GM12878 (cell line): ENCODE measurements around the gene CDCP1. TPM values are rescaled to one million over a fixed set of nuclear protein-coding genes. Genes with fewer than 3 reads are reported as not detected.
A peak's percentile ranks its signal among the peaks of the same experiment; 100 is the strongest.

Source experiments
- ATAC-seq: fragments of 200-7000 bp; cut with Tn5 transposase; 3 replicates; pipeline ENCODE4 v1.9.1; 2020; ENCODE audit warnings: mild to moderate bottlenecking, moderate library complexity
- BruUV-seq: library from RNA; stranded (reverse); fragments of 400-500 nt; replicated peaks from 2 replicates; lab custom pipeline; 2021; lab: Mats Ljungman, UMichigan
- CTCF ChIA-PET: fragments of 300-600 bp; sonication (Branson Sonifier 250); formaldehyde crosslinking; extraction: SDS; loops from one replicate; lab custom pipeline; 2021; ENCODE audit warnings: inconsistent platforms; lab: Yijun Ruan, JAX
- POLR2A ChIA-PET: fragments of 350-600 bp; formaldehyde crosslinking; extraction: SDS; loops from one replicate; lab custom pipeline; 2021; ENCODE audit warnings: inconsistent platforms; lab: Charles Lee
- RAD21 ChIA-PET: fragments of 300-600 bp; sonication (Branson Sonifier 250); formaldehyde crosslinking; loops from one replicate; lab custom pipeline; 2023; ENCODE audit warnings: antibody characterized with exemption; ENCODE audit not compliant: unreplicated experiment; lab: Charles Lee
- SMC1A ChIA-PET: fragments of 300-600 bp; sonication (Branson Sonifier 250); formaldehyde crosslinking; loops from one replicate; lab custom pipeline; 2023; ENCODE audit not compliant: unreplicated experiment, uncharacterized antibody; lab: Charles Lee
- DNase-seq: peaks from one replicate; pipeline ENCODE4 v3.0.0-alpha.2; 2011; ENCODE audit warnings: low read depth, low spot score
- FAIRE-seq: peaks from 3 replicates; lab custom pipeline; 2011; peaks lifted over from hg19 to GRCh38; lab: Jason Lieb, UNC
- H2AFZ ChIP-seq: 2 replicates; pipeline ENCODE4 v1.6.0; 2011; ENCODE audit warnings: low read depth, low read length, control low read depth; ENCODE audit not compliant: control insufficient read depth
- H3K27ac ChIP-seq: 2 replicates; pipeline ENCODE4 v1.5.1; 2011; ENCODE audit warnings: control low read depth; ENCODE audit not compliant: control insufficient read depth, insufficient read depth
- H3K27me3 ChIP-seq, 2 experiments: replicated peaks in 1 of 2; 2 replicates each; pipeline versions ENCODE4 v1.6.0 to v1.6.1; 2011; ENCODE audit warnings: low read length in 1 of 2; ENCODE audit not compliant: control insufficient read depth in 2 of 2, insufficient read depth in 2 of 2
- H3K36me3 ChIP-seq, 2 experiments: 2 replicates each; pipeline ENCODE4 v1.5.1; 2011; ENCODE audit warnings: low read length in 1 of 2; ENCODE audit not compliant: control insufficient read depth in 2 of 2, insufficient read depth in 2 of 2
- H3K4me1 ChIP-seq: 2 replicates; pipeline ENCODE4 v1.6.1; 2011; ENCODE audit warnings: mild to moderate bottlenecking, low read length, moderate library complexity, mixed read lengths; ENCODE audit not compliant: control insufficient read depth, insufficient read depth
- H3K4me2 ChIP-seq: 2 replicates; pipeline ENCODE4 v1.6.0; 2011; ENCODE audit warnings: control low read depth; ENCODE audit not compliant: control insufficient read depth, insufficient read depth
- H3K4me3 ChIP-seq: fragments of 200-600 bp; sonication (generic); 2 replicates; pipeline ENCODE4 v1.5.1; 2016
- H3K79me2 ChIP-seq: 2 replicates; pipeline ENCODE4 v1.6.0; 2011; ENCODE audit warnings: low read length; ENCODE audit not compliant: control insufficient read depth, insufficient read depth
- H3K9ac ChIP-seq: 2 replicates; pipeline ENCODE4 v1.8.0; 2011; ENCODE audit warnings: low read length, control low read depth, mixed read lengths; ENCODE audit not compliant: control insufficient read depth, insufficient read depth
- H3K9me3 ChIP-seq: replicated peaks from 3 replicates; pipeline ENCODE4 v1.5.1; 2011; ENCODE audit warnings: mild to moderate bottlenecking, low read length; ENCODE audit not compliant: control insufficient read depth, insufficient read depth
- H4K20me1 ChIP-seq: 2 replicates; pipeline ENCODE4 v1.6.0; 2011; ENCODE audit not compliant: control insufficient read depth, insufficient read depth
- ATF7 ChIP-seq: fragments of 450-650 bp; IDR thresholded peaks from 2 replicates; pipeline ENCODE4 v1.6.1; 2016; ENCODE audit warnings: low read depth, mild to moderate bottlenecking
- CBFB ChIP-seq: IDR thresholded peaks from 2 replicates; pipeline ENCODE4 v1.6.1; 2016; ENCODE audit warnings: antibody characterized with exemption, low read depth
- CHD1 ChIP-seq: IDR thresholded peaks from 2 replicates; pipeline ENCODE4 v1.6.1; 2012; ENCODE audit warnings: low read depth, low read length, improper control_type of control experiment
- CREB1 ChIP-seq: IDR thresholded peaks from 2 replicates; pipeline ENCODE4 v1.6.1; 2012; ENCODE audit warnings: low read depth, mild to moderate bottlenecking, inconsistent platforms
- EED ChIP-seq: sonication (generic); IDR thresholded peaks from 2 replicates; pipeline ENCODE4 v1.6.1; 2016; ENCODE audit warnings: antibody characterized with exemption, low read depth
- EP300 ChIP-seq, 2 experiments: fragments of 150-350 bp in 1 of 2; IDR thresholded peaks; 2 replicates each; pipeline ENCODE4 v1.6.1; 2011 to 2012; ENCODE audit warnings: low read depth in 2 of 2, low read length in 2 of 2, borderline replicate concordance in 1 of 2, improper control_type of control experiment in 1 of 2, inconsistent platforms in 1 of 2; ENCODE audit not compliant: control insufficient read depth in 1 of 2
- FOXM1 ChIP-seq: IDR thresholded peaks from 2 replicates; pipeline ENCODE4 v1.6.1; 2012; ENCODE audit warnings: low read depth, mild to moderate bottlenecking, inconsistent platforms, low read length, moderate library complexity
- GATAD2B ChIP-seq: fragments of 450-650 bp; conservative IDR thresholded peaks from 2 replicates; pipeline ENCODE4 v1.6.1; 2017; ENCODE audit warnings: low read depth, mild to moderate bottlenecking, moderate library complexity
- HDGF ChIP-seq: fragments of 450-650 bp; IDR thresholded peaks from 2 replicates; pipeline ENCODE4 v1.6.1; 2016; ENCODE audit warnings: antibody characterized with exemption
- IKZF1 ChIP-seq: fragments of 450-650 bp; conservative IDR thresholded peaks from 2 replicates; pipeline ENCODE4 v1.6.1; 2017; ENCODE audit warnings: antibody characterized with exemption, mild to moderate bottlenecking
- JUND ChIP-seq: IDR thresholded peaks from 2 replicates; pipeline ENCODE4 v1.6.1; 2012; ENCODE audit warnings: low read depth, mild to moderate bottlenecking, low read length, improper control_type of control experiment, moderate library complexity
- MEF2A ChIP-seq: IDR thresholded peaks from 2 replicates; pipeline ENCODE4 v1.6.1; 2011; ENCODE audit warnings: low read depth, mild to moderate bottlenecking, low read length, moderate library complexity; ENCODE audit not compliant: insufficient read depth
- NR2C2 ChIP-seq: IDR thresholded peaks from 2 replicates; pipeline ENCODE4 v1.6.1; 2011; ENCODE audit warnings: borderline replicate concordance, low read depth; ENCODE audit not compliant: control insufficient read depth, insufficient read length
- NR2F1 ChIP-seq: fragments of 450-650 bp; conservative IDR thresholded peaks from 2 replicates; pipeline ENCODE4 v1.6.1; 2017; ENCODE audit warnings: mild to moderate bottlenecking
- PAX8 ChIP-seq: fragments of 450-650 bp; IDR thresholded peaks from 2 replicates; pipeline ENCODE4 v1.6.1; 2017; ENCODE audit warnings: mild to moderate bottlenecking, moderate library complexity
- POU2F2 ChIP-seq: IDR thresholded peaks from 3 replicates; pipeline ENCODE4 v1.6.1; 2011; ENCODE audit warnings: low read depth, mild to moderate bottlenecking, low read length, borderline replicate concordance
- RCOR1 ChIP-seq: conservative IDR thresholded peaks from 2 replicates; pipeline ENCODE4 v1.6.1; 2012; ENCODE audit warnings: low read depth, low read length, improper control_type of control experiment
- RUNX3 ChIP-seq: IDR thresholded peaks from 2 replicates; pipeline ENCODE4 v1.6.1; 2012; ENCODE audit warnings: low read length, inconsistent platforms
- SIX5 ChIP-seq: IDR thresholded peaks from 2 replicates; pipeline ENCODE4 v1.6.1; 2011; ENCODE audit warnings: mild to moderate bottlenecking, low read depth, low read length, moderate library complexity; ENCODE audit not compliant: severe bottlenecking
- SUZ12 ChIP-seq: fragments of 200-600 bp; sonication (generic); IDR thresholded peaks from one replicate; pipeline ENCODE4 v1.6.1; 2018; ENCODE audit warnings: antibody characterized with exemption, mild to moderate bottlenecking; ENCODE audit not compliant: unreplicated experiment
- TCF12 ChIP-seq: IDR thresholded peaks from 2 replicates; pipeline ENCODE4 v1.6.1; 2011; ENCODE audit warnings: low read depth, mild to moderate bottlenecking, low read length
- YBX1 ChIP-seq: fragments of 450-650 bp; IDR thresholded peaks from 2 replicates; pipeline ENCODE4 v1.6.1; 2016; ENCODE audit warnings: antibody characterized with exemption
- YY1 ChIP-seq: IDR thresholded peaks from 2 replicates; pipeline ENCODE4 v1.6.1; 2011; ENCODE audit warnings: low read depth, mild to moderate bottlenecking, low read length
- ZBED1 ChIP-seq: IDR thresholded peaks from 2 replicates; pipeline ENCODE4 v1.6.1; 2016; ENCODE audit warnings: borderline replicate concordance
- ZNF274 ChIP-seq: IDR thresholded peaks from one replicate; pipeline ENCODE4 v1.8.0; 2011; ENCODE audit not compliant: insufficient read length, insufficient read depth
- WGBS: methylation state at CpG from one replicate; pipeline ENCODE4 v1.1.6; 2016; ENCODE audit warnings: low lambda C conversion rate; ENCODE audit not compliant: insufficient replicate concordance, insufficient coverage; ENCODE audit errors: missing lambda C conversion rate; 5-methylcytosine and 5-hydroxymethylcytosine counted together
- in situ Hi-C: fragments of 300-500 bp; cut with MboI; formaldehyde crosslinking; loops from 9 replicates; pipeline ENCODE4 v1.14.3; 2018; ENCODE audit warnings: mixed read lengths
- intact Hi-C: fragments of 100-400 bp; cut with micrococcal nuclease; formaldehyde crosslinking; loops from one replicate; pipeline ENCODE4 v1.14.2; 2022; ENCODE audit not compliant: unreplicated experiment
- polyA plus RNA-seq, 11 experiments: library from polyadenylated mRNA; depleted of rRNA in 4 of 11; unstranded in 6 of 11; stranded (reverse) in 5 of 11; fragments of >200 nt; fragmentation: Nextera tagmentation in 4 of 11; fragmentation: Illumina TruSeq in 1 of 11; extraction: Ambion mirVana in 4 of 11; extraction: Trizol in 1 of 11; gene quantifications; 1 replicate in 1 of 11; 2 replicates in 10 of 11; pipeline versions ENCODE4 v1.2.1 to v1.2.3, GENCODE V29; 2011 to 2016; ENCODE audit warnings: inconsistent platforms in 2 of 11, missing spikeins in 2 of 11, low read depth in 1 of 11
- total RNA-seq, 4 experiments: library from RNA; depleted of rRNA in 3 of 4; stranded (reverse); fragments of >200 nt in 3 of 4; fragmentation: Illumina TruSeq in 1 of 4; extraction: Trizol in 1 of 4; gene quantifications; 2 replicates each; pipeline versions ENCODE4 v1.2.1 to v1.2.3, GENCODE V29; 2013 to 2021
- TF ChIP-seq, protein P1 (sequence below): fragments of 150-350 bp; IDR thresholded peaks from 2 replicates; pipeline ENCODE4 v1.6.1; 2014; ENCODE audit warnings: mild to moderate bottlenecking, low read depth, low read length

The CDCP1 gene
- total and polyA plus RNA-seq, 10 of the 15 experiments (the other 5 are each of a cell fraction or from before 2014, with no cell fraction given) = 0.35 to 2.2 (median 0.86) TPM

DNA sequence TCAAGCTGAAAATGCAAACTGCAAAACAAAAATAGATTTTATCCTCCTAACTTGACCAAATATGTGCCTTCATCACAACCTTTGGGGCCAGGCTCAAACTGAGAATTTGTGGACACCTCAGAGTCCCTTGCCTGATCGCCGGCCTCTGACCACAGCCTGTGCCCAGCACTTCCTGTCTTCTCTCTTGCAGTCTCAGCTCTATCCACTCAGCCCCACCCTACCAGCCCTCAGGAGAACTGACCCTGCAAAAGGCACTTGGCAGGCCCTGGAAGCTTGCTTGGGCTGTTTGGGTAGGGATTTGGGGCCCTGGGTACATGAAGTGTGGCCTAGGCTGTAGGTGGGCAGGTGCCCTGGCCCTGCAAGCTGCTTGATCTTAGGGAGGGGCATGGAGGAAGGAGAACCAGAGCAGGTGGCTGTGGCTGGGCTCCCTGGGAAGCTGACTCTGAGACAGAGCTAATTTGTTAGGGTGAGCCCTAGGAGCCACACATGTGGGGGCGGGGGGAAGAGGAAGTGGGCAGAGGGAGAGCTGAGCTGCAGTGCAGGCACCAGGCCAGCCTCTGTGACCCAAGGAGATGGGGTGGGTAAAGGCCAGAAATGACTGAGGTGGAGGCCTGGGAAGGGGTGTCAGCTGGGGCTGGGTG is 111.4 kb downstream of the CDCP1 start:
- ATAC-seq (peak; percentile 77), FAIRE-seq (no peak), DNase-seq (no peak)
- Histone ChIP-seq H3K4me2 (no peak overlapping the region), H4K20me1 (no peaks in the 10 kb centered on the region), H3K4me3 (no peak overlapping the region), H3K4me1 (peaks cover 9% of the 10 kb centered on the region), H3K36me3 (no peaks in the 10 kb centered on the region; a peak in 1 of 4 replicates), H3K79me2 (no peaks in the 10 kb centered on the region), H3K27ac (no peak overlapping the region), H3K27me3 (no peaks in the 10 kb centered on the region; a peak in 2 of 4 replicates), H3K9ac (no peak overlapping the region), H2AFZ (no peak overlapping the region), H3K9me3 (no peaks in the 10 kb centered on the region)
- WGBS = 3% methylated on average over 3 of the region's 3 CpGs
- CTCF ChIA-PET = interaction anchor here (0.7 to 16.5 kb wide), 6 partner anchors 20 to 501 kb away, joined by 3 to 416 read pairs (median 3); no protein-coding TSS in a partner anchor
- SMC1A ChIA-PET = interaction anchor here (0.6 to 1.4 kb wide), 9 partner anchors 9 to 1475 kb away, joined by 3 to 6 read pairs (median 3); partner anchors contain the start of gene CLEC3B
- POLR2A ChIA-PET = no interaction called here
- BruUV-seq = no TSS peak
- intact Hi-C loops = loop anchor here (5.0 kb wide), 1 partner anchor 623 kb away; no protein-coding TSS in a partner anchor
- RAD21 ChIA-PET = interaction anchor here (1.0 to 1.2 kb wide), 4 partner anchors 37 to 296 kb away, joined by 3 to 6 read pairs (median 4); no protein-coding TSS in a partner anchor
- in situ Hi-C loops = loop anchor here (5.0 kb wide), 4 partner anchors 178 to 893 kb away; no protein-coding TSS in a partner anchor
- TF ChIP-seq RCOR1 = no peak
- no peak for TF ChIP-seq ATF7
- no peak for TF ChIP-seq NR2F1
- 0 out of 2 replicates have a peak, but pooled peaks have one; percentile 5 for TF ChIP-seq TCF12
- TF ChIP-seq SUZ12 = no peak
- no peak for TF ChIP-seq NR2C2
- peak; percentile 73 for TF ChIP-seq IKZF1
- TF ChIP-seq EED = no peak
- TF ChIP-seq HDGF = peak; percentile 70; the same call in 1 of the 2 replicates
- no peak for TF ChIP-seq POU2F2
- TF ChIP-seq YY1 = no peak
- no peak for TF ChIP-seq JUND
- TF ChIP-seq FOXM1 = no peak
- no peak for TF ChIP-seq SIX5
- TF ChIP-seq GATAD2B = 0 out of 2 replicates have a peak, but pooled peaks have one; percentile 51
- TF ChIP-seq ZNF274 = no peak
- 0 out of 4 replicates have a peak, but pooled peaks of 1 of the 2 experiments have one; percentile 23 for TF ChIP-seq EP300 (IDR thresholded peaks at IDR 0.05; ENCODE audit: borderline replicate concordance in 1 of 2, control insufficient read depth in 1 of 2, low read depth in 2 of 2, low read length in 2 of 2)
- no peak for TF ChIP-seq YBX1
- no peak for TF ChIP-seq CBFB
- TF ChIP-seq, protein P1, sequence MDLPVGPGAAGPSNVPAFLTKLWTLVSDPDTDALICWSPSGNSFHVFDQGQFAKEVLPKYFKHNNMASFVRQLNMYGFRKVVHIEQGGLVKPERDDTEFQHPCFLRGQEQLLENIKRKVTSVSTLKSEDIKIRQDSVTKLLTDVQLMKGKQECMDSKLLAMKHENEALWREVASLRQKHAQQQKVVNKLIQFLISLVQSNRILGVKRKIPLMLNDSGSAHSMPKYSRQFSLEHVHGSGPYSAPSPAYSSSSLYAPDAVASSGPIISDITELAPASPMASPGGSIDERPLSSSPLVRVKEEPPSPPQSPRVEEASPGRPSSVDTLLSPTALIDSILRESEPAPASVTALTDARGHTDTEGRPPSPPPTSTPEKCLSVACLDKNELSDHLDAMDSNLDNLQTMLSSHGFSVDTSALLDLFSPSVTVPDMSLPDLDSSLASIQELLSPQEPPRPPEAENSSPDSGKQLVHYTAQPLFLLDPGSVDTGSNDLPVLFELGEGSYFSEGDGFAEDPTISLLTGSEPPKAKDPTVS = no peak
- TF ChIP-seq CHD1 = no peak
- TF ChIP-seq PAX8 = no peak
- TF ChIP-seq ZBED1 = no peak
- TF ChIP-seq CREB1 = no peak
- TF ChIP-seq RUNX3 = no peak
- TF ChIP-seq MEF2A = no peak
